ENCODE measurements around the gene HES1. TPM values are rescaled to one million over a fixed set of nuclear protein-coding genes. Genes with fewer than 3 reads are reported as not detected.

The HES1 gene
- total RNA-seq, 4 donors from 2014 or later: 9.6 to 31.5 (median 15.4) TPM

DNA sequence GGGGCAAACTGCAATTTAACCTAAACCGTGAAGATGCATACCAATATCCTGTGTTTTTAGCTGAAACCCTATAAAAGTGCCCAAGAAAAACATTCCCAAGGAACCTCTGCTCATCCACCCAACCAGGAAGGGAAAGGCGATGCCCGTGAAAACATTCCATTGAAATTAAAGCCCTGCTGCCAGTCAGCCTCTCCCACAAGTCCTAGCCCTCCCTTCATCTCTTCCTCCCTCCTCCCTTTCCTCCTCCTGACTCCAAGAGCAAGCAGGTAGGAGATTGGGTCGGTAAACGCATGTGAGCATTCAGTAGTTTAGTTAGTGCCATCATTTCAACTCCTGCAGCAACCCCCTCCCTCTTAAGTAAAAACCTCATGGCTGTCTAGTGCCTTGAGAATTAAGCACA is 27.7 kb downstream of the HES1 start:
- Histone ChIP-seq H3K27me3 (no peaks in the 10 kb centered on the region), H3K36me3 (no peaks in the 10 kb centered on the region), H3K4me3 (no peak overlapping the region), H3K4me1 (peaks cover 0 to 19% (median 8%) of the 10 kb centered on the region in 3 donors), H3K27ac (no peak overlapping the region), H3K9me3 (no peaks in the 10 kb centered on the region)
- no peak for TF ChIP-seq POLR2AphosphoS5 (IDR thresholded peaks at IDR 0.05)
- ATAC-seq: no peak
- WGBS, 2 donors (ENCODE audit: low coverage in 1 of 2): 70 to 84% methylated on average over 4 to 5 of the region's 5 CpGs

DNA sequence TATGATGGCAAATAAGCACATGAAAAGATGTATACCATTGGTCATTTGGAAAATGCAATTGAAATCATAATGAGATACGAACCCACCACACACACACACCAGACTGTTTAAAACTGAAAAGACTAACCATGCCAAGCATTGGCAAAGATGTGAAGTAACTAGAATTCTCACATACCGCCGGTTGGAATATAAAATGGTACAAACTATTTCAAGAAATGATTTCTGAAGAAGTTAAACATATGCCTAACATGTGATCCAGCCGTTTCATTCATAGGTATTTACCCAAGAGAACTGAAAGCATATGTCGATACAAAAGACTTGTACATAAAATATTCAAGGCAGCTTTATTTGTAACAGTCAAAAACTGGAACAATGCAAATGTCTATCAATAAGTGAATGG is 28.9 kb downstream of the HES1 start:
- 86 to 91% methylated on average over 5 of the region's 5 CpGs for WGBS, 2 donors (ENCODE audit: low coverage in 1 of 2)

DNA sequence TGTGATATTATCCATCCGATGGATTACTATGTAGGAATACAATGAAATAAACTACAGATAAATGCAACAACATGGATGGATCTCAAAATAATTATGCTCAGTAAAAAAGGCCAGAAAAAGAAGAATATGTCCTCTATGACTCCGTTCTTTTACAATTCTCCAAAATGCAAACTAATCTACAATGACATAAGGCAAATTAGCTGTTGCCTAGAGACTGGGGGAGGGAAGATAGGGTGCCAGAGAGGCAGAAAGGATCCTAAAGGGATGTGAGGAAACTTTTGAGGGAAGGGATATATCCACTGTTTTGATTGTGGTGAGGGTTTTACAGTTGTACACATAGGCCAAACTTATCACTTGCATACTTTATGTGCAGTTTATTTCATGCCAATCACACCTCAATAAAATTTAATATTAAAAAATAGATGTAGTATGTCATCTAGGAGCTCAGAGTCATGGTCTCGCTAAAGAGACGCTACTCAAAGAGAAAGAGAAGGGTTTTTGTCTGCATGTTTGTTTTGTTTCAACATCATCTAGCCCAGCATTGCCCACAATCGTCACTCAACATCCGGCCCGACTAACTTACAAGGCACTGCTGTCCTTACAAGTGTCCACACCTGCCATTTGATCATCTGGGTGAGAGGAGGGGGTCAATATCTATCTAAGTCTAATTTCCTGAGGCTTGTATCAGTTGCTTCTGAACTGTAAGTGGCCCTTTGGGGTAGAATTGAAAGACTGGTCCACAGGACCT is 29.5 kb downstream of the HES1 start:
- Histone ChIP-seq H3K36me3 (no peaks in the 10 kb centered on the region), H3K27ac (no peak overlapping the region), H3K4me1 (peaks cover 0 to 19% (median 8%) of the 10 kb centered on the region in 3 donors), H3K4me3 (no peak overlapping the region), H3K9me3 (no peaks in the 10 kb centered on the region), H3K27me3 (no peaks in the 10 kb centered on the region)
- TF ChIP-seq, protein P1, sequence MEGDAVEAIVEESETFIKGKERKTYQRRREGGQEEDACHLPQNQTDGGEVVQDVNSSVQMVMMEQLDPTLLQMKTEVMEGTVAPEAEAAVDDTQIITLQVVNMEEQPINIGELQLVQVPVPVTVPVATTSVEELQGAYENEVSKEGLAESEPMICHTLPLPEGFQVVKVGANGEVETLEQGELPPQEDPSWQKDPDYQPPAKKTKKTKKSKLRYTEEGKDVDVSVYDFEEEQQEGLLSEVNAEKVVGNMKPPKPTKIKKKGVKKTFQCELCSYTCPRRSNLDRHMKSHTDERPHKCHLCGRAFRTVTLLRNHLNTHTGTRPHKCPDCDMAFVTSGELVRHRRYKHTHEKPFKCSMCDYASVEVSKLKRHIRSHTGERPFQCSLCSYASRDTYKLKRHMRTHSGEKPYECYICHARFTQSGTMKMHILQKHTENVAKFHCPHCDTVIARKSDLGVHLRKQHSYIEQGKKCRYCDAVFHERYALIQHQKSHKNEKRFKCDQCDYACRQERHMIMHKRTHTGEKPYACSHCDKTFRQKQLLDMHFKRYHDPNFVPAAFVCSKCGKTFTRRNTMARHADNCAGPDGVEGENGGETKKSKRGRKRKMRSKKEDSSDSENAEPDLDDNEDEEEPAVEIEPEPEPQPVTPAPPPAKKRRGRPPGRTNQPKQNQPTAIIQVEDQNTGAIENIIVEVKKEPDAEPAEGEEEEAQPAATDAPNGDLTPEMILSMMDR (IDR thresholded peaks at IDR 0.05): no peak
- TF ChIP-seq EP300 (IDR thresholded peaks at IDR 0.05) (no peak), POLR2A (IDR thresholded peaks at IDR 0.05) (no peak), POLR2AphosphoS5 (IDR thresholded peaks at IDR 0.05) (no peak)
- ATAC-seq: no peak
- WGBS, 2 donors (ENCODE audit: low coverage in 1 of 2): 83 to 96% methylated on average over 4 to 6 of the region's 7 CpGs

More for the DNA sequence above, 28.9 kb downstream of the HES1 start:
- Histone ChIP-seq H3K4me1 (peaks cover 0 to 19% (median 8%) of the 10 kb centered on the region in 3 donors), H3K36me3 (no peaks in the 10 kb centered on the region), H3K9me3 (no peaks in the 10 kb centered on the region), H3K27me3 (no peaks in the 10 kb centered on the region), H3K27ac (no peak overlapping the region), H3K4me3 (no peak overlapping the region)
- TF ChIP-seq, protein P1 (IDR thresholded peaks at IDR 0.05): no peak
- TF ChIP-seq POLR2A (IDR thresholded peaks at IDR 0.05) (no peak), EP300 (IDR thresholded peaks at IDR 0.05) (no peak), POLR2AphosphoS5 (IDR thresholded peaks at IDR 0.05) (no peak)
- ATAC-seq: no peak

DNA sequence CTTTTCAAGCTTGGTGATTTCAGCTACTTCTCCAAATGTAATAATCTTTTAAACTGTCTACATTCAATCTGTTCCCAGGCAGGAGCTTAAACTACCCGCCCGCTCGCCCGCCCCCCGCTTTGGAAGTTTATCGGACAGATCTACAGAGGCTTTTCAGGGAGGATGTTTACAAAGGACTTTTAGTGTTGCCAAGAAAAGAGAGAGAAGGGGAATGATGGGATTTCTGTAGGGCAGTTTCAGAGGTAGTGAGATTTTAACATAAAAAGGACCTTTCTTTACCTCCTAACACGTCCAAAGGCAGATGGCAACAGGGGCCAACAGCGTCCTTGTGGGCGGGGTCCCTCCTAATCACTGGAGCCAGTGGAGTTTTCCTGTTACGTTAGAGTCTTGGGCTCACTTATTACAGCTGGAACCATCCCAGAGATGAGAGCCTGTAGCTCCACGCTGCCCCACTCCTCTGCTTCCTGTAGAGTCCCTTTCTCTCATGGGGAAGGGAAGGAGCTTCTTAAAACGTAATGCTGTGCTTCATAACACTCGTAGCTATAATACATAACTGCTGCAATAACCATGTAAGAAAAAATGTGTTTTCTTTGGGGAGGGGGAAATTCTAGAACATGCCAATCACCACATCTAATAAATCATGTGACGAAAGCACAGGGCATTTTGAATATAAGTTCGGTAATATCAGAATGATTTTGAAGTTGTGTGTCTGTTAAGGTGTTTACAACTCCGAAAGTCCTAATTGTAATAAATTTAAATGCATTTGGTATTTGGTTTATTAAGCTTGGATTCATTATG is 30.9 kb downstream of the HES1 start:
- TF ChIP-seq, protein P1 (IDR thresholded peaks at IDR 0.05): no peak
- TF ChIP-seq EP300 (IDR thresholded peaks at IDR 0.05) (no peak), POLR2AphosphoS5 (IDR thresholded peaks at IDR 0.05) (no peak), POLR2A (IDR thresholded peaks at IDR 0.05) (no peak)
- peak overlapping the region in 1 of 2 donors; percentile 20 for H3K4me3 ChIP-seq
- no peaks in the 10 kb centered on the region for H3K27me3 ChIP-seq
- peak overlapping the region in 2 of 4 donors; percentile 3 to 33 for H3K27ac ChIP-seq
- 28 to 29% methylated on average over 12 to 14 of the region's 16 CpGs for WGBS, 2 donors (ENCODE audit: low coverage in 1 of 2)
- peak; percentile 50 for ATAC-seq
- H3K9me3 ChIP-seq: no peaks in the 10 kb centered on the region
- H3K4me1 ChIP-seq: peaks cover 0 to 19% (median 8%) of the 10 kb centered on the region in 3 donors
- no peaks in the 10 kb centered on the region for H3K36me3 ChIP-seq

DNA sequence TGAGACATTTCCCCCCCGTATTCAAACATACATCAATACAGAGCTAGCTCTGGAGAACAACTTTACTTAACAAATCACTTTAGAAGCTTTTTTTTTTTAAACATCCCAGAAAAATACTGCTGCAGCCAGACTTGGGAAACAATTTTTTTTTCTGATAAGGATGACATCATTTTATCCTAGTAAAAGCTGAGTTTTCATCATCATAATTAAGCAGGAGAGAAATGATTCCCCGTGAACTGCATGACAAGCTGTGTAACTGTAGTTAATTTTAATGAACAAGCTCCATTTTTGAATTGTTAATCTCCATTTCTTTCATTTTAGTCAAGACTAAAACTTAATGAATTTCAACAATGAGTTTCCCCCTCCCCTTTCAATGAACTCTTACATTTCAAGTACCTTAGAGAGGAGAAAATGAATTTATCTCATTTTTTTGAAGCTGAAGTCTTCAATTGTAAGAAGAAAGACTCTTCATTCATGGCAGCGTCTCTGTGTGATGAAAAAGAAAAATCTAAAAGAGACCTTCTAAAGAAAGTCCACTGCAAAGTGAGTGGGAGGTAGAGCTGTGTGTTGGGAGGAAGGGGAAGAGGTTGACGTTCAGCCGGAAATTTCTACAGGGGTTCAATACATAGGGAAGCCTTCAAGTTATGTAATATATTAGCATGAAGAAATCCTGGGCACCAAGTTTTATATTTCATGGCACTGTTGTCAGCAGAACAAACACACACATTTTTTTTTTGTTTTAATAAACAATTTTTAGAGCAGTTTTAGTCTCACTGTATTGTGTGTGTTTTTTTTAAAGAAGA is 31.7 kb downstream of the HES1 start:
- no peak for ATAC-seq

More for the DNA sequence above, 31.7 kb downstream of the HES1 start:
- Histone ChIP-seq H3K27ac (no peak overlapping the region), H3K9me3 (no peaks in the 10 kb centered on the region), H3K36me3 (no peaks in the 10 kb centered on the region), H3K4me3 (no peak overlapping the region), H3K4me1 (peaks cover 0 to 19% (median 8%) of the 10 kb centered on the region in 3 donors), H3K27me3 (no peaks in the 10 kb centered on the region)
- 53 to 54% methylated on average over 5 of the region's 5 CpGs for WGBS, 2 donors (ENCODE audit: low coverage in 1 of 2)
- TF ChIP-seq, protein P1 (IDR thresholded peaks at IDR 0.05): no peak
- TF ChIP-seq POLR2AphosphoS5 (IDR thresholded peaks at IDR 0.05) (no peak), POLR2A (IDR thresholded peaks at IDR 0.05) (no peak), EP300 (IDR thresholded peaks at IDR 0.05) (no peak)
